Brain microvascular endothelial cell (primary cell): ENCODE results near the gene TLN1.

Source experiments
- DNase-seq: peaks from one replicate; pipeline ENCODE4 v3.0.0-alpha.2; 2020
- H3K27ac ChIP-seq: fragments of 250-450 bp; sonication (Bioruptor Pico); 2 replicates; pipeline ENCODE4 v1.5.1; 2020; ENCODE audit warnings: mild to moderate bottlenecking, moderate library complexity
- H3K27me3 ChIP-seq: fragments of 250-450 bp; sonication (Bioruptor Pico); replicated peaks from 2 replicates; pipeline ENCODE4 v1.5.1; 2020; ENCODE audit warnings: mild to moderate bottlenecking
- H3K36me3 ChIP-seq: fragments of 250-450 bp; sonication (Bioruptor Pico); replicated peaks from 2 replicates; pipeline ENCODE4 v1.5.1; 2020; ENCODE audit warnings: mild to moderate bottlenecking
- H3K4me3 ChIP-seq: 2 replicates; pipeline ENCODE4 v1.5.1; 2011; ENCODE audit warnings: low read depth, mild to moderate bottlenecking, control low read depth, low read length, moderate library complexity
- CTCF ChIP-seq: IDR thresholded peaks from 2 replicates; pipeline ENCODE4 v1.5.1; 2011; ENCODE audit warnings: low read depth, mild to moderate bottlenecking, moderate library complexity, low read length, control low read depth, inconsistent platforms; ENCODE audit errors: missing control alignments
- in situ Hi-C: cut with HindIII; loops from 2 replicates; pipeline ENCODE4 v1.10.0; 2017; ENCODE audit warnings: low sequenced_read_pairs, low pct_ligation_motif_present

TLN1 gene

DNA sequence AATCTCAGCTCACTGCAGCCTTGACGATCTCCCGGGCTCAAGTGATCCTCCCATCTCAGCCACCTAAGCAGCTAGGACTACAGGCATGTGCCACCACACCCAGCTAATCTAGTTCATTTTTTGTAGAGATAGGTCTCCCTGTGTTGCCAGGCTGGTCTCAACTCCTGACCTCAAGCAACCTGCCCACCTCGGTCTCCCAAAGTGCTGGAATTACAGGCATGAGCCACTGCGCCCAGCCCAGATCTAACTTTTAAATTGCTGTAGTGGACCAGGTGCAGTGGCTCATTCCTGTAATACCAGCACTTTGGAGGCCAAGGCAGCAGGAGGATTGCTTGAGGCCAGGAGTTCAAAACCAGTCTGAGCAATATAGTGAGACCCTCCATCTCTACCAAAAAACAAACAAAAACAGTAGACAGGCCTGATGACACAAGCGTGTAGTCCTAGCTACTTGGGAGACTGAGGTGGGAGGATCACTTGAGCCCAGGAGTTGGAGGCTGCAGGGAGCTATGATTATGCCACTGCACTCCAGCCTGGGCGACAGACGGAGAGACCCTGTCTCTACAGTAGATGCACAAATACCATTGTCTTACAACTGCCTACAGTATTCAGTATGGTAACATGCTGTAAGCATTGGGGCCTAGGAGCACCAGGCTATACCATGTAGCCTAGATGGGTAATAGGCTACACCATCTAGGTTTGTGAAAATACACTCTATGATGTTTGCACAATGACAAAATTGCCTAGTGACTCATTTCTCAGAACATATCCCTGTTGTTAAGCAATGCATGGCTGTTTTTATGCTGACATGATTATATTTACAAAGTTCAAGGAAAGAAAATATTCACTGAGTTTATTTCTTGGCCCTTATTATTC, 79.8 kb downstream of the TLN1 start:
- Histone ChIP-seq H3K27me3 (no peaks in the 10 kb centered on the region), H3K36me3 (no peaks in the 10 kb centered on the region), H3K27ac (no peak overlapping the region), H3K4me3 (no peak overlapping the region)
- in situ Hi-C loops: no loop called here
- no peak for DNase-seq
- no peak for TF ChIP-seq CTCF

DNA sequence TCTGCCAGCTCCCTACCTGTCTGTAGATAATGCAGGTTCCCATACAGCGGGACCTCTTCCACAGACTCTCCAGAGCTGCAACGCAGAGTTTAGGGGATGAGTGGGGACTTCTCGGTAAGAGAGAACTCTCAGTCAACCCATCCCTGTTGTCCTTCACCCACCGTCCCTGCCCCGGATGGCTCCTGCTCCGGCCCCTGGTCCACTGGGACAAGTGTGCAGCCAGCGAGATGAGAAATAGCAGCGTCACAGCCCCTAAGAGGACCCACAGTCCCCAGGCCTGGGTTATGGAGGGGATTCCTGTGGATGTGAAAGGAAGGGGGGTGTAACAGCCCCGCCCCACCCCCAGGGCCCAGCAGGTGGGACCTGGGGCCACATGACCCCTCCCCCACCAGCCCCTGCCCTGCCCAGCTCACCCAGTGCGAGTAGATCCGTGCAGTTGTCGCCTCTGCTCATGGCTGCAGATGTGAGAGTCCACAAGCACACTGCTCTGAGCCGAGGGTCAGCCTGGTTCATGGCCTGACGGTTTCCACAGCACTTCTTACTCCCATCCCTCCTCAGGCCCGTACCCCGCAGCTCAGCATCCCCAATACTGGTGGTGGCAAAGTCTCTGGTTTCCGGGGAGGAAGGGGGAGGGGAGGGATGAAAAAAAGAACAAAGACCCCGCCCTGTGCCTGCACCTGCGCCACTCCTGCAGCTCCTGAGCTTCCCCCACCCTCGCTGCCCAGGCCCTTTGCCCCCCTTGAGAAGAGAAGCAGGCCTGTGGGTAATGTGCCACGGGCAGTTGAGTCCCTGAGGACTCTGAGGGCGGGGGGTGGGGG, 81.4 kb downstream of the TLN1 start, which contains the start of gene SIT1:
TSS of gene SIT1 (minus strand) at position 591 of the 818 bp plus-strand sequence. CDS start at position 513, 78 bp downstream.
- Histone ChIP-seq H3K27me3 (no peaks in the 10 kb centered on the region), H3K27ac (no peak within 1 kb of the TSS), H3K36me3 (no peaks in the 10 kb centered on the region), H3K4me3 (no peak within 1 kb of the TSS)
- DNase-seq: no peak
- no peak for TF ChIP-seq CTCF
- in situ Hi-C loops: no loop called here

DNA sequence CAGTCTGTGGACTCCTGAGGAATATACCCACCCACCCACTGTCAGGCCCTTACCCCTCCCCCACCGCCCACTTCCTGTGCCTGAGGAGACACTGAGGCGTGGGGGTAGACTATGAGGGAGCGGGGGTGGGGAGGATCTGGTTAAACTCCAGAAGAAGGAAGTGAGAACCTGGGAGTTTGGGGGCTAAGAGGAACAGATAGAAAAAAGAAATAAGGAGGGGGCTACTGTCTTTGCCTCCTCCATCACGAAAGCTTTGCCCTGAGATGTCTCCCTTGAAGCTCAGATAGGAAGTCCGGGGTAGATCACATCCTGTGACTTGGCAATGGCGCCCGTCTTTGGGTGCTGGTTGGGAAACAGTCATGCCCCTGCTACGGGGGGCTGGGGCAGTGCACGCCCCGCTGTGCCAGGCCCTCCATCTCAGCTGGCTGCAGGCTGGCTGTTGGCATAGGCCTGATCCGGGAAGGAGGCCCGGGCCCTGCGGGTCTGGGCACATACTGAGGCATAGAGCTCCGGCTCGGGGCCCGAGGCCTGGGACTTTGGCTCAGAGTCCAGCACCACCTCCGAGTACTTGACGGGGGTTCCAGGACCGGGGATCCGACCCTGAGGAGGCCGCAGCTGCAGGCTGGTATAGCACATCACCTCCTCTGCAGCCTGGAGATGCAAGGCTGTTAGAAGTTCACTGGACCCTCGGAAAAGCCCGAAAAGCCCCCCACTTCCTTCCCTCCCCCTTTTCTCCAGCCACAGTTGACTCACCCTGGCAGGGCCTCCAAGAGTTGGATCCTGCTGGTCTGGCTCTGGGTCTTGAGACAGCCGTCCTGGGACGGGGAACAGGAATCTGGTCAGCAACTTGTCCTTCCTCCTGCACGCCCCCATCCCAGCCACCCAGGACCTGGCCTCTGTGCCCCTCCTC, 82.3 kb downstream of the TLN1 start:
- no peak for TF ChIP-seq CTCF
- no peak for DNase-seq
- H3K27ac ChIP-seq: no peak overlapping the region
- no peaks in the 10 kb centered on the region for H3K27me3 ChIP-seq
- no peak overlapping the region for H3K4me3 ChIP-seq
- in situ Hi-C loops: no loop called here
- H3K36me3 ChIP-seq: no peaks in the 10 kb centered on the region
